Activated CD4-positive, CD25-positive, alpha-beta regulatory T cell treated with anti-CD3 and anti-CD28 coated beads, Interleukin-2, amount 50 U/mL, for 16 hours (primary cell): ENCODE measurements around the gene BICDL1.
"Not testable (repeated sequence)": the region's sequence is repeated elsewhere in the genome, so short reads cannot be mapped to it uniquely, and the experiment has no call there.

Experiments
- DNase-seq: peaks from one replicate; pipeline ENCODE4 v3.0.0-alpha.2; 2020; ENCODE audit warnings: low read depth, low spot score

The BICDL1 gene

GRCh38 chr12:119988472-119989360 lies at the start of gene BICDL1:
TSS of gene BICDL1 (plus strand) at chr12:119989236. CDS start at chr12:119989869, 633 bp downstream.
- peak; percentile 94 for DNase-seq

GRCh38 chr12:119940897-119941296 lies 48.1 kb upstream of the BICDL1 start:
- DNase-seq, result no peak

- DNase-seq, result no peak
Measured at GRCh38 chr12:119942386-119942785, 46.6 kb upstream of the BICDL1 start.

- DNase-seq, result no peak
Measured at GRCh38 chr12:119946213-119946612, 42.8 kb upstream of the BICDL1 start.

- no peak for DNase-seq
Measured at GRCh38 chr12:119949145-119949544, 39.9 kb upstream of the BICDL1 start.

GRCh38 chr12:119949594-119949993 lies 39.4 kb upstream of the BICDL1 start:
- no peak for DNase-seq

- no peak for DNase-seq
Measured at GRCh38 chr12:119956047-119956446, 33.0 kb upstream of the BICDL1 start.

GRCh38 chr12:119957135-119957534 lies 31.9 kb upstream of the BICDL1 start:
- DNase-seq, result no peak

- DNase-seq, result no peak
Measured at GRCh38 chr12:119959435-119959834, 29.6 kb upstream of the BICDL1 start.

GRCh38 chr12:119964123-119964522 lies 24.9 kb upstream of the BICDL1 start:
- DNase-seq, result no peak

GRCh38 chr12:119964929-119965328 lies 24.1 kb upstream of the BICDL1 start:
- no peak for DNase-seq

GRCh38 chr12:119980242-119980641 lies 8.8 kb upstream of the BICDL1 start:
- DNase-seq, result no peak

- DNase-seq, result not testable (repeated sequence)
Measured at GRCh38 chr12:119980702-119981101, 8.3 kb upstream of the BICDL1 start.

GRCh38 chr12:119989361-119989730 lies 310 bp downstream of the BICDL1 start:
- DNase-seq, result no peak

- peak; percentile 38 for DNase-seq
Measured at GRCh38 chr12:119989731-119990381, 820 bp downstream of the BICDL1 start.

GRCh38 chr12:119990382-119990874 lies 1.4 kb downstream of the BICDL1 start:
- no peak for DNase-seq

- no peak for DNase-seq
Measured at GRCh38 chr12:119992129-119992705, 3.2 kb downstream of the BICDL1 start.

GRCh38 chr12:119994892-119995658 lies 6.0 kb downstream of the BICDL1 start:
- no peak for DNase-seq

- no peak for DNase-seq
Measured at GRCh38 chr12:119996417-119996816, 7.4 kb downstream of the BICDL1 start.

GRCh38 chr12:119998471-119999245 lies 9.6 kb downstream of the BICDL1 start:
- DNase-seq, result no peak

- DNase-seq, result no peak
Measured at GRCh38 chr12:120000556-120000955, 11.5 kb downstream of the BICDL1 start.
